Psoas muscle (tissue), 8 donors: ENCODE measurements around the gene DEFB114. TPM values are rescaled to one million over a fixed set of nuclear protein-coding genes. Genes with fewer than 3 reads are reported as not detected.

ENCODE experiments used
- ATAC-seq, 4 donors: fragments of 200-7000 bp; cut with Tn5 transposase; one replicate each; pipeline ENCODE4 v1.9.1; 2020; ENCODE audit warnings: moderate library complexity in 3 of 4, mild to moderate bottlenecking in 2 of 4
- DNase-seq, 2 donors: peaks; one replicate each; pipeline ENCODE4 v3.0.0-alpha.2; 2020
- H3K27ac ChIP-seq: fragments of 200-600 bp; one replicate; pipeline ENCODE4 v1.8.0; 2022
- H3K27me3 ChIP-seq, 3 donors: fragments of 200-600 bp in 1 of 3; one replicate each; pipeline versions ENCODE4 v1.6.1 to v1.8.0; 2013 to 2022; ENCODE audit warnings: low read length in 2 of 3, mild to moderate bottlenecking in 2 of 3, moderate library complexity in 1 of 3; ENCODE audit not compliant: insufficient read depth in 3 of 3
- H3K36me3 ChIP-seq, 2 donors: fragments of 200-600 bp in 1 of 2; one replicate each; pipeline versions ENCODE4 v1.6.1 to v1.8.0; 2013 to 2022; ENCODE audit warnings: low read depth in 1 of 2, mild to moderate bottlenecking in 1 of 2, moderate library complexity in 1 of 2; ENCODE audit not compliant: insufficient read depth in 1 of 2
- H3K4me1 ChIP-seq: fragments of 200-600 bp; one replicate; pipeline ENCODE4 v1.8.0; 2022
- H3K4me3 ChIP-seq: fragments of 200-600 bp; one replicate; pipeline ENCODE4 v1.8.0; 2022; ENCODE audit warnings: mild to moderate bottlenecking
- H3K9me3 ChIP-seq: fragments of 200-600 bp; one replicate; pipeline ENCODE4 v1.8.0; 2022
- CTCF ChIP-seq: fragments of 200-600 bp; IDR thresholded peaks from one replicate; pipeline ENCODE4 v1.8.0; 2022; ENCODE audit warnings: antibody characterized with exemption
- WGBS, 3 donors: extraction: QIAGEN DNeasy Blood & Tissue Kit; methylation state at CpG; one replicate each; pipeline versions ENCODE4 v1.1.6 to v1.1.7; 2013; 5-methylcytosine and 5-hydroxymethylcytosine counted together
- intact Hi-C, 2 donors: fragments of 100-400 bp; cut with DNase I; formaldehyde crosslinking; loops; one replicate each; pipeline versions ENCODE4 v1.11.0 to v1.14.2; 2022
- polyA plus RNA-seq, 3 donors: library from polyadenylated mRNA; stranded (reverse); fragments of 200-250 nt; gene quantifications; one replicate each; pipeline ENCODE4 v1.2.3, GENCODE V29; 2013
- total RNA-seq, 4 donors: library from RNA; stranded (reverse); fragmentation: NEBNext Ultra II Directional in 2 of 4; extraction: Animal tissue kit (Norgen Biotek cat#: 25700) in 2 of 4; gene quantifications; one replicate each; pipeline versions ENCODE4 v1.2.1 to v1.2.4, GENCODE V29; 2021 to 2023
- donor health status: healthy with polysubstance abuse.
- donor health status: DM: no; HTN: no; CAD: no; lungs with moderate emphysema.
- donor health status: Bipolar disorder and iron deficiency.
- donor health status: healthy.
- donor health status: DM: yes; HTN: yes; CAD: no.
- donor health status: DM: no; HTN: no; CAD: no.
- donor health status: DM: no; HTN: no; CAD: no.
- donor health status: DM: yes; HTN: yes; CAD: no.

DEFB114 gene
- total and polyA plus RNA-seq, 7 donors: not detected

- TF ChIP-seq CTCF: no peak
- Histone ChIP-seq H3K36me3 (no peaks in the 10 kb centered on the region), H3K9me3 (no peaks in the 10 kb centered on the region), H3K27me3 (no peaks in the 10 kb centered on the region), H3K4me1 (no peaks in the 10 kb centered on the region), H3K27ac (no peak overlapping the region), H3K4me3 (no peak overlapping the region)
- WGBS, 3 donors: 35 to 41% (median 41%) methylated on average over 3 of the region's 3 CpGs
- no peak for DNase-seq
- intact Hi-C loops: no loop called here
- ATAC-seq: no peak
Measured at GRCh38 chr6:49978332-49979226, 14.6 kb upstream of the DEFB114 start.

GRCh38 chr6:49969605-49970004 lies 5.6 kb upstream of the DEFB114 start, which contains the start of gene DEFB113:
TSS of gene DEFB113 (minus strand) at chr6:49969625. CDS start at chr6:49969625, 0 bp downstream.
- intact Hi-C loops: no loop called here
- H3K4me1 ChIP-seq: no peaks in the 10 kb centered on the region
- H3K27ac ChIP-seq: no peak within 1 kb of the TSS
- TF ChIP-seq CTCF: no peak
- ATAC-seq (no peak), DNase-seq (no peak)
- no peaks in the 10 kb centered on the region for H3K36me3 ChIP-seq
- no peaks in the 10 kb centered on the region for H3K9me3 ChIP-seq
- no peak within 1 kb of the TSS for H3K4me3 ChIP-seq
- H3K27me3 ChIP-seq: no peaks in the 10 kb centered on the region
- WGBS, 3 donors: 69 to 78% (median 70%) methylated on average over 2 of the region's 2 CpGs

GRCh38 chr6:49966823-49967222 lies 2.9 kb upstream of the DEFB114 start:
- Histone ChIP-seq H3K27ac (no peak overlapping the region), H3K36me3 (no peaks in the 10 kb centered on the region), H3K9me3 (no peaks in the 10 kb centered on the region), H3K4me1 (no peaks in the 10 kb centered on the region), H3K27me3 (no peaks in the 10 kb centered on the region), H3K4me3 (no peak overlapping the region)
- intact Hi-C loops: no loop called here
- no peak for TF ChIP-seq CTCF
- ATAC-seq (no peak), DNase-seq (no peak)
- 62 to 70% (median 63%) methylated on average over 2 of the region's 2 CpGs for WGBS, 3 donors

GRCh38 chr6:49966334-49966733 lies 2.4 kb upstream of the DEFB114 start:
- DNase-seq: no peak
- no peak for ATAC-seq
- 36 to 41% (median 39%) methylated on average over 2 of the region's 2 CpGs for WGBS, 3 donors
- no peaks in the 10 kb centered on the region for H3K27me3 ChIP-seq
- no peak overlapping the region for H3K27ac ChIP-seq
- intact Hi-C loops: no loop called here
- no peaks in the 10 kb centered on the region for H3K9me3 ChIP-seq
- TF ChIP-seq CTCF: no peak
- H3K36me3 ChIP-seq: no peaks in the 10 kb centered on the region
- no peaks in the 10 kb centered on the region for H3K4me1 ChIP-seq
- no peak overlapping the region for H3K4me3 ChIP-seq
